ENCODE data around the gene RAPGEF2.
"Not testable (repeated sequence)": the region's sequence is repeated elsewhere in the genome, so short reads cannot be mapped to it uniquely, and the experiment has no call there.

The RAPGEF2 gene

DNA sequence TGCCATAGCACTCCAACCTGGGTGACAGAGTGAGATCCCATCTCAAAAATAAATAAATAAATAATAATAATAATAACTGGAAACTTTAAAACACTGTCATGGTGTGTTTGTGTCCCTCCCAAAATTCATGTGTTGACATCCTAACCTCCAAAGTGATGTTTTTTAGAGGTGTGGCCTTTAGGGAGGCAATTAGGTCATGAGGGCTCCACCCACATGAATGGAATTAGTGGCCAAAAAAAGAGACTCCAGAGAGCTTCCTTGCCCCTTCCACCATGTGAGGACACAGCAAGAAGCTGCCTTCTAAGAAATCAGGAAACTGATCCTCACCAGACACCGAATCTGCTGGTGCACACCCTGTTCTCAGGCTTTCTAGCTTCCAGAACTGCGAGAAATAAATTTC, 23.8 kb upstream of the RAPGEF2 start:
- Histone ChIP-seq H3K27me3 (ENCODE audit: insufficient read depth, insufficient read length) (no peaks in the 10 kb centered on the region), H3K4me1 (ENCODE audit: insufficient read depth, insufficient read length) (no peaks in the 10 kb centered on the region), H3K9ac (ENCODE audit: insufficient read length, low read depth) (no peak overlapping the region), H3K36me3 (ENCODE audit: insufficient read depth, insufficient read length, low read length) (no peaks in the 10 kb centered on the region), H3K9me3 (ENCODE audit: insufficient read depth, low read length) (no peaks in the 10 kb centered on the region), H3K4me3 (ENCODE audit: insufficient read length, low read depth) (no peak overlapping the region)
- DNase-seq (ENCODE audit: low read depth, low spot score) = no peak
- TF ChIP-seq SUZ12 (IDR thresholded peaks at IDR 0.05; ENCODE audit: extremely low read depth, insufficient read depth, insufficient read length) (no peak), ZNF274 (IDR thresholded peaks at IDR 0.05; ENCODE audit: low read depth, low read length) (no peak), YY1 (IDR thresholded peaks at IDR 0.05; ENCODE audit: insufficient read depth, insufficient read length) (no peak)

DNA sequence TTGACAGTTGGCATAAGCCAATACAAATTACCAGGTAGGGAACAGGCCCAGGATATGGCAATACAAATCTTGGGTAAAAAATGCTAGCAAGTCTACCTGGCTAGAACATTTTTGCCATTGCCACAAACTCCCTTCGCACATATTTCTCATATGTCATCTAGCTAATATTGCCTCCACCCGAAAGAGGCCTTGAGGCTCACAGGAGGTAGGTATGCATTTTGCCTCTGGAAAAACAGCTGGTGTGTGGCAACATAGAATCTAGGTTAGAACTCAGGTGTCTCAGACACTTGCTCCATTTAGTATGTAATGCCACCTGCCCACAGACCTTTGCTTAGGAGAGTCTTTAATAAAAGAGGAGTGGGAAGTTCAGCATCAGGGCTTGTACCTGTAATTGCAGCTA, 16.3 kb upstream of the RAPGEF2 start:
- TF ChIP-seq YY1 (IDR thresholded peaks at IDR 0.05; ENCODE audit: insufficient read depth, insufficient read length) = no peak
- TF ChIP-seq ZNF274 (IDR thresholded peaks at IDR 0.05; ENCODE audit: low read depth, low read length) = no peak
- no peak for TF ChIP-seq SUZ12 (IDR thresholded peaks at IDR 0.05; ENCODE audit: extremely low read depth, insufficient read depth, insufficient read length)

DNA sequence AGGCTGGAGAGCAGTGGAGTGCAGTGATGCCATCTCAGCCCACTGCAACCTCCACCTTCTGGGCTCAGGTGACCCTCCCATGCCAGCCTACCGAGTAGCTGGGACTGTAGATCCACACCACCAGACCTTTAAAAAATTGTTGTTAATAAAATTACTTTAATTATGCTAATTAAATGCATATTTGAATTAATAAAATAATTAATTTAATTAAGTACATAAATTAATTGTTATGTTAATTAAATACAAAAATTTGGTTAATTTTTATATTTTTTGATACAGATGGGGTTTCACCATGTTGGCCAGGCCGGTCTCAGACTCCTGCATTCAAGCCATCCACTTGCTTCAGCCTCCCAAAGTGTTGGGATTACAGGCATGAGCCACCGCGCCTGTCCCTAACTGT, 12.6 kb upstream of the RAPGEF2 start:
- Histone ChIP-seq H3K27me3 (ENCODE audit: insufficient read depth, insufficient read length) (no peaks in the 10 kb centered on the region), H3K9ac (ENCODE audit: insufficient read length, low read depth) (no peak overlapping the region), H3K4me1 (ENCODE audit: insufficient read depth, insufficient read length) (no peaks in the 10 kb centered on the region), H3K36me3 (ENCODE audit: insufficient read depth, insufficient read length, low read length) (no peaks in the 10 kb centered on the region), H3K9me3 (ENCODE audit: insufficient read depth, low read length) (no peaks in the 10 kb centered on the region), H3K4me3 (ENCODE audit: insufficient read length, low read depth) (no peak overlapping the region)
- TF ChIP-seq YY1 (IDR thresholded peaks at IDR 0.05; ENCODE audit: insufficient read depth, insufficient read length) (no peak), ZNF274 (IDR thresholded peaks at IDR 0.05; ENCODE audit: low read depth, low read length) (no peak), SUZ12 (IDR thresholded peaks at IDR 0.05; ENCODE audit: extremely low read depth, insufficient read depth, insufficient read length) (no peak)
- no peak for DNase-seq (ENCODE audit: low read depth, low spot score)

More for the DNA sequence above, 16.3 kb upstream of the RAPGEF2 start:
- no peak for DNase-seq (ENCODE audit: low read depth, low spot score)
- no peak overlapping the region for H3K4me3 ChIP-seq (ENCODE audit: insufficient read length, low read depth)
- no peaks in the 10 kb centered on the region for H3K9me3 ChIP-seq (ENCODE audit: insufficient read depth, low read length)
- H3K27me3 ChIP-seq (ENCODE audit: insufficient read depth, insufficient read length) = no peaks in the 10 kb centered on the region
- no peak overlapping the region for H3K9ac ChIP-seq (ENCODE audit: insufficient read length, low read depth)
- H3K4me1 ChIP-seq (ENCODE audit: insufficient read depth, insufficient read length) = no peaks in the 10 kb centered on the region
- no peaks in the 10 kb centered on the region for H3K36me3 ChIP-seq (ENCODE audit: insufficient read depth, insufficient read length, low read length)

DNA sequence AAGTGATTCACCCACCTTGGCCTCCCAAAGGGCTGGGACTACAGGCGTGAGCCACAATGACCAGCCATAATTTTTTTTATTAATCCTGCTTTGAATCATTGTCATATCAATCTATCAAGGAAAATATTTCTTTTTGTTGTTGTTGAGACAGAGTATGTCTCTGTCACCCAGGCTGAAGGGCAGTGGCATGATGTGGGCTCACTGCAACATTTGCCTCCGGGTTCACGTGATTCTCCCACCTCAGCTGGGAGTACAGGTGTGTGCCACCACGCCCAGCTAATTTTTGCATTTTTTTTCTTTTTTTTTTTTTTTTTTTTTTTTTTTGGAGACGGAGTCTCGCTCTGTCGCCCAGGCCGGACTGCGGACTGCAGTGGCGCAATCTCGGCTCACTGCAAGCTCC, 8.7 kb upstream of the RAPGEF2 start:
- H3K4me1 ChIP-seq (ENCODE audit: insufficient read depth, insufficient read length); DNase-seq (ENCODE audit: low read depth, low spot score); H3K4me3 ChIP-seq (ENCODE audit: insufficient read length, low read depth); H3K9ac ChIP-seq (ENCODE audit: insufficient read length, low read depth); H3K27me3 ChIP-seq (ENCODE audit: insufficient read depth, insufficient read length); H3K9me3 ChIP-seq (ENCODE audit: insufficient read depth, low read length); H3K36me3 ChIP-seq (ENCODE audit: insufficient read depth, insufficient read length, low read length): not testable (repeated sequence)

DNA sequence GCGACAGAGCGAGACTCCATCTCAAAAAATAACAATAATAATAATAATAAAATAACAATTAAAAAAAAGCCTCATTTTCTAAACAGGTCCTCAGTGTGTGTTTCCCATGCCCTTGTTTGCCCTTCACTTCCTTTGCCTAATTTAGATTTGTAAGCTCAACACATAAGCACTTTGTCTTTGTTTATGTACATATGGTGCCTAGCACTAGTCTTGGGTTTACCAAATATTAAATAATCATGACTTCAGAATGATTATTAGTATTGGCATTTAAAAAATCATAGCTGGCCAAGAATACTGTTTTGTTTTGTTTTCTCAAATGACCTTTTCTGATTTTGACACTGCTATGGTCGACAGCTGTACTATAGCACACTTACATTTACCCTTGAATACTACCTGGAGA, 6.4 kb upstream of the RAPGEF2 start:
- no peak overlapping the region for H3K9ac ChIP-seq (ENCODE audit: insufficient read length, low read depth)
- no peaks in the 10 kb centered on the region for H3K9me3 ChIP-seq (ENCODE audit: insufficient read depth, low read length)
- no peak for TF ChIP-seq YY1 (IDR thresholded peaks at IDR 0.05; ENCODE audit: insufficient read depth, insufficient read length)
- no peak for TF ChIP-seq ZNF274 (IDR thresholded peaks at IDR 0.05; ENCODE audit: low read depth, low read length)
- H3K27me3 ChIP-seq (ENCODE audit: insufficient read depth, insufficient read length) = peaks cover 8% of the 10 kb centered on the region
- no peak overlapping the region for H3K4me3 ChIP-seq (ENCODE audit: insufficient read length, low read depth)
- H3K36me3 ChIP-seq (ENCODE audit: insufficient read depth, insufficient read length, low read length) = no peaks in the 10 kb centered on the region
- DNase-seq (ENCODE audit: low read depth, low spot score) = no peak
- peaks cover 3% of the 10 kb centered on the region for H3K4me1 ChIP-seq (ENCODE audit: insufficient read depth, insufficient read length)

- peaks cover 3% of the 10 kb centered on the region for H3K4me1 ChIP-seq (ENCODE audit: insufficient read depth, insufficient read length)
- no peak for DNase-seq (ENCODE audit: low read depth, low spot score)
- TF ChIP-seq ZNF274 (IDR thresholded peaks at IDR 0.05; ENCODE audit: low read depth, low read length) = no peak
- TF ChIP-seq YY1 (IDR thresholded peaks at IDR 0.05; ENCODE audit: insufficient read depth, insufficient read length) = no peak
- no peak for TF ChIP-seq SUZ12 (IDR thresholded peaks at IDR 0.05; ENCODE audit: extremely low read depth, insufficient read depth, insufficient read length)
- no peaks in the 10 kb centered on the region for H3K36me3 ChIP-seq (ENCODE audit: insufficient read depth, insufficient read length, low read length)
- no peak overlapping the region for H3K9ac ChIP-seq (ENCODE audit: insufficient read length, low read depth)
- H3K4me3 ChIP-seq (ENCODE audit: insufficient read length, low read depth) = no peak overlapping the region
- H3K27me3 ChIP-seq (ENCODE audit: insufficient read depth, insufficient read length) = peaks cover 15% of the 10 kb centered on the region
- no peaks in the 10 kb centered on the region for H3K9me3 ChIP-seq (ENCODE audit: insufficient read depth, low read length)
These were observed 5.7 kb upstream of the RAPGEF2 start for GRCh38 chr4:159097144-159097543.

DNA sequence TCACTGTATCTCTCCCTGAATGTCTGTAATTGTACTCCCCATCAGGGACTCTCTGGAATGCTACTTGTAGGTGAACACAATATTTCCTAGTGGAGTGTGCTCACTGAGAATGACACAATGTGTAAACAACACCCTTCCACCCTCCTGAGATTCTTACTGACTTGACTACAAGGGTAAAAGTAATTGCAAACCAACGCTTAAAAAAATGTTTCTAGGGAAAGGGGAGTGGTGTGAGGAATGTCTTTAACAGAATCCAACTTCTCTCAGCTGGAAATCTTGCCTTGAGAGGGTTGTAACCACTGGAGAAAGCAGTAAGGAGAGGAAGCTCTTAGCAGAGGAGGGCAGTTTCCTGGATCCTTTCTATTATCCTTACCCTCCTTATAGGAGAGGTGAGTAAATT, 5.1 kb upstream of the RAPGEF2 start:
- no peak for DNase-seq (ENCODE audit: low read depth, low spot score)
- TF ChIP-seq SUZ12 (IDR thresholded peaks at IDR 0.05; ENCODE audit: extremely low read depth, insufficient read depth, insufficient read length) = no peak
- no peak for TF ChIP-seq YY1 (IDR thresholded peaks at IDR 0.05; ENCODE audit: insufficient read depth, insufficient read length)
- TF ChIP-seq ZNF274 (IDR thresholded peaks at IDR 0.05; ENCODE audit: low read depth, low read length) = no peak
- Histone ChIP-seq H3K36me3 (ENCODE audit: insufficient read depth, insufficient read length, low read length) (no peaks in the 10 kb centered on the region), H3K4me1 (ENCODE audit: insufficient read depth, insufficient read length) (peaks cover 3% of the 10 kb centered on the region), H3K4me3 (ENCODE audit: insufficient read length, low read depth) (no peak overlapping the region), H3K9ac (ENCODE audit: insufficient read length, low read depth) (no peak overlapping the region), H3K9me3 (ENCODE audit: insufficient read depth, low read length) (no peaks in the 10 kb centered on the region), H3K27me3 (ENCODE audit: insufficient read depth, insufficient read length) (peaks cover 18% of the 10 kb centered on the region)

DNA sequence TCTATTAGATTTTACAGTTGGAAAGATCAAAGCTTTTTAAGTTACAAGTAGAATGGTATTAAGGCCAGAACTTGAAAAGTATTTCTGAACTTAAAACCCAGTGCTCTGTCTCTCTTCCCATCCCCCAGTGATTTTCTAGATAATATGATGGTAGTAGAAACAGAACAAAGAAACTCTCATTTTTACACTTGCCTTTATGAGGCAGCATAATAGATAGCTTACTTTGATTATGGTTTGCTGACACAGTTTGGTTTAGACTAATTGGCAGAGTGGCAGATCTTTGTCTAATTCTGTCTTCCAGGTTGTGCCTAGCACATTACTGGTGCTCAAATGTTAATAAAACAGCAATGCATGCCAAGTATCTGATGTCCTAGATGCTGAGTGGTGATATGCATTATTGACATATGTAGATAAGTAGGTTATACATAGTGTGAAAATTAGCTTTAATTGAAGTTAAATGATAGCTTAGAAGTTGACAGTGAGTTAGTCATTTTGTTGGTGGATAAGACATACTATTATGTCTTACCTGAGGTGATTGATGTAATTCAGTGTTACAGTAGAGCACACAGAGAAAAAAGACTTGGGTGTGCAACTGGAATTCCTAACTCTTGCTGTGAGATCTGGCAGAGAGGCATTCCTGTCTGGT, 4.3 kb upstream of the RAPGEF2 start:
- no peaks in the 10 kb centered on the region for H3K9me3 ChIP-seq (ENCODE audit: insufficient read depth, low read length)
- H3K4me3 ChIP-seq (ENCODE audit: insufficient read length, low read depth) = no peak overlapping the region
- no peak overlapping the region for H3K9ac ChIP-seq (ENCODE audit: insufficient read length, low read depth)
- H3K36me3 ChIP-seq (ENCODE audit: insufficient read depth, insufficient read length, low read length) = no peaks in the 10 kb centered on the region
- H3K27me3 ChIP-seq (ENCODE audit: insufficient read depth, insufficient read length) = peaks cover 18% of the 10 kb centered on the region
- no peak for TF ChIP-seq YY1 (IDR thresholded peaks at IDR 0.05; ENCODE audit: insufficient read depth, insufficient read length)
- no peak for TF ChIP-seq ZNF274 (IDR thresholded peaks at IDR 0.05; ENCODE audit: low read depth, low read length)
- no peak for TF ChIP-seq SUZ12 (IDR thresholded peaks at IDR 0.05; ENCODE audit: extremely low read depth, insufficient read depth, insufficient read length)
- no peak for DNase-seq (ENCODE audit: low read depth, low spot score)
- peaks cover 3% of the 10 kb centered on the region for H3K4me1 ChIP-seq (ENCODE audit: insufficient read depth, insufficient read length)
